H9 (cell line): Measurements from ENCODE around the gene INSIG1. TPM values are rescaled to one million over a fixed set of nuclear protein-coding genes. Genes with fewer than 3 reads are reported as not detected.

ENCODE experiments used
- DNase-seq: peaks from one replicate; pipeline ENCODE4 v3.0.0-alpha.2; 2017
- H2AFZ ChIP-seq: one replicate; pipeline ENCODE4 v1.6.1; 2013; ENCODE audit warnings: mild to moderate bottlenecking, low read length, control low read depth, moderate library complexity
- H2AK5ac ChIP-seq: 2 replicates; pipeline ENCODE4 v1.6.1; 2013; ENCODE audit warnings: low read length, control low read depth, mixed read lengths; ENCODE audit not compliant: insufficient read length
- H2BK120ac ChIP-seq: one replicate; pipeline ENCODE4 v1.6.1; 2013; ENCODE audit warnings: low read depth, mild to moderate bottlenecking, low read length, control low read depth, inconsistent platforms; ENCODE audit not compliant: poor library complexity, severe bottlenecking
- H2BK12ac ChIP-seq: 2 replicates; pipeline ENCODE4 v1.6.1; 2013; ENCODE audit warnings: low read length, control low read depth, mixed read lengths, low read depth; ENCODE audit not compliant: insufficient read length
- H2BK15ac ChIP-seq: 2 replicates; pipeline ENCODE4 v1.6.1; 2013; ENCODE audit warnings: low read depth, low read length, control low read depth
- H2BK20ac ChIP-seq: one replicate; pipeline ENCODE4 v1.6.1; 2013; ENCODE audit warnings: low read depth, mild to moderate bottlenecking, low read length, control low read depth, inconsistent platforms; ENCODE audit not compliant: poor library complexity, severe bottlenecking
- H2BK5ac ChIP-seq: 2 replicates; pipeline ENCODE4 v1.6.1; 2013; ENCODE audit warnings: low read length, control low read depth, mixed read lengths; ENCODE audit not compliant: insufficient read length
- H3K14ac ChIP-seq: 2 replicates; pipeline ENCODE4 v1.6.1; 2013; ENCODE audit warnings: low read length, control low read depth; ENCODE audit not compliant: insufficient read depth
- H3K18ac ChIP-seq: 2 replicates; pipeline ENCODE4 v1.6.1; 2013; ENCODE audit warnings: low read depth, mild to moderate bottlenecking, mixed read lengths, low read length, control low read depth; ENCODE audit not compliant: insufficient read length
- H3K23ac ChIP-seq: 2 replicates; pipeline ENCODE4 v1.6.1; 2013; ENCODE audit warnings: low read length, control low read depth, mixed read lengths, low read depth; ENCODE audit not compliant: insufficient read length
- H3K23me2 ChIP-seq: 2 replicates; pipeline ENCODE4 v1.6.1; 2013; ENCODE audit warnings: low read depth, mild to moderate bottlenecking, mixed read lengths, low read length, control low read depth; ENCODE audit not compliant: insufficient read length, poor library complexity, severe bottlenecking
- H3K27ac ChIP-seq: 2 replicates; pipeline ENCODE4 v1.5.1; 2013; ENCODE audit warnings: low read length, control low read depth, mixed read lengths, low read depth; ENCODE audit not compliant: insufficient read length
- H3K27me3 ChIP-seq: 2 replicates; pipeline ENCODE4 v1.6.1; 2013; ENCODE audit warnings: low read length, control low read depth, inconsistent platforms; ENCODE audit not compliant: insufficient read depth
- H3K4ac ChIP-seq: 2 replicates; pipeline ENCODE4 v1.6.1; 2013; ENCODE audit warnings: low read depth, mild to moderate bottlenecking, control low read depth, inconsistent platforms, low read length, moderate library complexity
- H3K4me1 ChIP-seq: 2 replicates; pipeline ENCODE4 v1.6.1; 2013; ENCODE audit warnings: low read length, control low read depth, inconsistent platforms; ENCODE audit not compliant: insufficient read depth
- H3K4me2 ChIP-seq: 2 replicates; pipeline ENCODE4 v1.6.1; 2013; ENCODE audit warnings: low read length, control low read depth, mixed read lengths; ENCODE audit not compliant: insufficient read length, insufficient read depth
- H3K56ac ChIP-seq: 2 replicates; pipeline ENCODE4 v1.6.1; 2013; ENCODE audit warnings: low read depth, mild to moderate bottlenecking, mixed read lengths, low read length, control low read depth; ENCODE audit not compliant: insufficient read length
- H3K79me1 ChIP-seq: 2 replicates; pipeline ENCODE4 v1.6.1; 2013; ENCODE audit warnings: low read depth, mild to moderate bottlenecking, moderate library complexity, low read length, control low read depth, inconsistent platforms; ENCODE audit not compliant: insufficient read depth, poor library complexity, severe bottlenecking
- H3K79me2 ChIP-seq: 2 replicates; pipeline ENCODE4 v1.6.1; 2013; ENCODE audit warnings: low read length, control low read depth, inconsistent platforms; ENCODE audit not compliant: insufficient read depth
- H3K9ac ChIP-seq: 2 replicates; pipeline ENCODE4 v1.6.1; 2013; ENCODE audit warnings: low read length, control low read depth, mixed read lengths; ENCODE audit not compliant: insufficient read length; ENCODE audit errors: extremely low read depth
- H3K9me3 ChIP-seq: one replicate; pipeline ENCODE4 v1.6.1; 2013; ENCODE audit warnings: low read depth, low read length, inconsistent platforms; ENCODE audit not compliant: control insufficient read depth
- H3T11ph ChIP-seq: one replicate; pipeline ENCODE4 v1.6.1; 2013; ENCODE audit warnings: mild to moderate bottlenecking, low read length, control low read depth, inconsistent platforms
- H4K20me1 ChIP-seq: one replicate; pipeline ENCODE4 v1.6.1; 2013; ENCODE audit not compliant: control insufficient read depth, insufficient read length, insufficient read depth
- H4K5ac ChIP-seq: 2 replicates; pipeline ENCODE4 v1.6.1; 2013; ENCODE audit warnings: low read depth, mild to moderate bottlenecking, mixed read lengths, low read length, control low read depth; ENCODE audit not compliant: insufficient read length
- H4K8ac ChIP-seq: replicated peaks from 2 replicates; pipeline ENCODE4 v1.6.1; 2013; ENCODE audit warnings: low read length, control low read depth, mixed read lengths, low read depth; ENCODE audit not compliant: insufficient read length
- H4K91ac ChIP-seq: 2 replicates; pipeline ENCODE4 v1.6.1; 2013; ENCODE audit warnings: low read depth, mild to moderate bottlenecking, moderate library complexity, mixed read lengths, low read length, control low read depth; ENCODE audit not compliant: insufficient read length
- H3K27ac Mint-ChIP-seq, 3 experiments: 2 replicates in 2 of 3; 3 replicates in 1 of 3; pipeline ENCODE4 v1.8.0; 2020 to 2021; ENCODE audit warnings: mixed read lengths in 3 of 3, mild to moderate bottlenecking in 1 of 3, moderate library complexity in 1 of 3
- H3K27me3 Mint-ChIP-seq: 2 replicates; pipeline ENCODE4 v1.8.0; 2021; ENCODE audit warnings: low read depth, mild to moderate bottlenecking, moderate library complexity, mixed read lengths
- H3K36me3 Mint-ChIP-seq, 3 experiments: 2 replicates in 2 of 3; 3 replicates in 1 of 3; pipeline ENCODE4 v1.8.0; 2020 to 2021; ENCODE audit warnings: low read depth in 3 of 3, mixed read lengths in 3 of 3; ENCODE audit not compliant: insufficient read depth in 1 of 3
- H3K4me1 Mint-ChIP-seq, 2 experiments: 2 replicates each; pipeline ENCODE4 v1.8.0; 2020; ENCODE audit warnings: mixed read lengths in 2 of 2
- H3K4me3 Mint-ChIP-seq, 2 experiments: 2 replicates in 1 of 2; 3 replicates in 1 of 2; pipeline ENCODE4 v1.8.0; 2020 to 2021; ENCODE audit warnings: mild to moderate bottlenecking in 2 of 2, mixed read lengths in 2 of 2, moderate library complexity in 1 of 2
- H3K9me3 Mint-ChIP-seq, 2 experiments: 2 replicates in 1 of 2; 3 replicates in 1 of 2; pipeline ENCODE4 v1.8.0; 2020; ENCODE audit warnings: mild to moderate bottlenecking in 2 of 2, mixed read lengths in 2 of 2, moderate library complexity in 1 of 2
- WGBS: extraction: QIAGEN DNeasy Blood & Tissue Kit; methylation state at CpG from one replicate; pipeline ENCODE4 v1.1.7; 2013; ENCODE audit warnings: missing lambda C conversion rate, low lambda C conversion rate, mixed read lengths; ENCODE audit not compliant: insufficient read length; ENCODE audit errors: extremely low coverage; 5-methylcytosine and 5-hydroxymethylcytosine counted together
- total RNA-seq: library from RNA; stranded (reverse); gene quantifications from 2 replicates; pipeline ENCODE4 v1.2.1, GENCODE V29; 2021
- TF ChIP-seq, protein P1 (sequence below): fragments of 200-600 bp; sonication (generic); conservative IDR thresholded peaks from 3 replicates; pipeline ENCODE4 v1.8.0; 2021; ENCODE audit warnings: antibody characterized with exemption, mild to moderate bottlenecking

INSIG1 gene
- total RNA-seq, 1 experiment from 2014 or later, result 23.3 TPM

DNA sequence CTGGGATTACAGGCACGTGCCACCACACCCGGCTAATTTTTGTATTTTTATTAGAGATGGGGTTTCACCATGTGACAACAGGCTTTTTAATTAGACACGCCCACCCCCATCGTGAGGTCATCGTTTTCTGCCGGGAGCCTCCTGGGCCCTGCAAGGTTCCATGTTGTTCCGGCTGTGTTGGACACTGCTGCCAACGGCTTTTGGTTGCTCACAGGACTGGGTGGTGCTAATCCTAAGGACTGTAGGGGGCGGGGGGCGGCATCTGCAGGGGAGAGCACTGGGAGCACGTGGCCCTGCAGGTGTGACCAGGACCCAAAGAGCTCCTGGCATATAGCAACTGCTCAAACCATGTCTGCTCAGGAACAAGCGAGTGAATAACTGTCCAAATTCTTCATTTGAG is 29.5 kb upstream of the INSIG1 start:
- no peak overlapping the region for H3K4me3 Mint-ChIP-seq
- no peak overlapping the region for H3K27ac Mint-ChIP-seq
- no CpG with 5 or more reads among the region's 12 CpGs for WGBS

More for the DNA sequence above, 29.5 kb upstream of the INSIG1 start:
- Mint-ChIP-seq H3K36me3 (peaks cover 0 to 4% (median 1%) of the 10 kb centered on the region in 3 experiments; a peak in 2 of 7 replicates), H3K9me3 (no peaks in the 10 kb centered on the region; a peak in 1 of 5 replicates), H3K27me3 (peaks cover 2% of the 10 kb centered on the region), H3K4me1 (peaks cover 5 to 7% of the 10 kb centered on the region in 2 experiments; a peak in 3 of 4 replicates)
- no peak overlapping the region for H2BK15ac ChIP-seq
- H3K9me3 ChIP-seq, result no peaks in the 10 kb centered on the region
- H2AK5ac ChIP-seq, result no peak overlapping the region
- H3K4me2 ChIP-seq, result no peak overlapping the region
- H3K56ac ChIP-seq, result no peak overlapping the region
- H3T11ph ChIP-seq, result no peak overlapping the region
- no peak for DNase-seq
- H3K27ac ChIP-seq, result no peak overlapping the region
- H3K9ac ChIP-seq, result no peak overlapping the region
- H4K5ac ChIP-seq, result no peak overlapping the region
- no peak overlapping the region for H2BK20ac ChIP-seq
- H3K14ac ChIP-seq, result no peak overlapping the region
- no peak overlapping the region for H3K18ac ChIP-seq
- no peak overlapping the region for H2BK12ac ChIP-seq
- no peak overlapping the region for H4K8ac ChIP-seq
- H3K79me2 ChIP-seq, result no peaks in the 10 kb centered on the region
- H2BK120ac ChIP-seq, result no peak overlapping the region
- H2BK5ac ChIP-seq, result no peak overlapping the region
- H2AFZ ChIP-seq, result no peak overlapping the region
- TF ChIP-seq, protein P1, sequence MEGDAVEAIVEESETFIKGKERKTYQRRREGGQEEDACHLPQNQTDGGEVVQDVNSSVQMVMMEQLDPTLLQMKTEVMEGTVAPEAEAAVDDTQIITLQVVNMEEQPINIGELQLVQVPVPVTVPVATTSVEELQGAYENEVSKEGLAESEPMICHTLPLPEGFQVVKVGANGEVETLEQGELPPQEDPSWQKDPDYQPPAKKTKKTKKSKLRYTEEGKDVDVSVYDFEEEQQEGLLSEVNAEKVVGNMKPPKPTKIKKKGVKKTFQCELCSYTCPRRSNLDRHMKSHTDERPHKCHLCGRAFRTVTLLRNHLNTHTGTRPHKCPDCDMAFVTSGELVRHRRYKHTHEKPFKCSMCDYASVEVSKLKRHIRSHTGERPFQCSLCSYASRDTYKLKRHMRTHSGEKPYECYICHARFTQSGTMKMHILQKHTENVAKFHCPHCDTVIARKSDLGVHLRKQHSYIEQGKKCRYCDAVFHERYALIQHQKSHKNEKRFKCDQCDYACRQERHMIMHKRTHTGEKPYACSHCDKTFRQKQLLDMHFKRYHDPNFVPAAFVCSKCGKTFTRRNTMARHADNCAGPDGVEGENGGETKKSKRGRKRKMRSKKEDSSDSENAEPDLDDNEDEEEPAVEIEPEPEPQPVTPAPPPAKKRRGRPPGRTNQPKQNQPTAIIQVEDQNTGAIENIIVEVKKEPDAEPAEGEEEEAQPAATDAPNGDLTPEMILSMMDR, result no peak
- H3K23ac ChIP-seq, result no peak overlapping the region
- no peaks in the 10 kb centered on the region for H3K23me2 ChIP-seq
- no peaks in the 10 kb centered on the region for H3K79me1 ChIP-seq
- H3K4me1 ChIP-seq, result no peaks in the 10 kb centered on the region
- no peak overlapping the region for H4K91ac ChIP-seq
- no peaks in the 10 kb centered on the region for H4K20me1 ChIP-seq
- H3K27me3 ChIP-seq, result no peaks in the 10 kb centered on the region
- H3K4ac ChIP-seq, result no peak overlapping the region
